B cell (primary cell): ENCODE data around the gene FOLR3. TPM values are rescaled to one million over a fixed set of nuclear protein-coding genes. Genes with fewer than 3 reads are reported as not detected.

ENCODE experiments used
- ATAC-seq: fragments of 200-7000 bp; cut with Tn5 transposase; one replicate; pipeline ENCODE4 v1.10.0; 2021; ENCODE audit warnings: low read depth, mild to moderate bottlenecking, moderate number of reproducible peaks, moderate library complexity
- CTCF ChIA-PET: fragments of 350-600 bp; sonication (Branson Sonifier 250); formaldehyde crosslinking; loops from one replicate; lab custom pipeline; 2021; ENCODE audit warnings: antibody characterized with exemption, inconsistent platforms; lab: Charles Lee
- POLR2A ChIA-PET: fragments of 350-600 bp; sonication (Branson Sonifier 250); formaldehyde crosslinking; loops from one replicate; lab custom pipeline; 2021; ENCODE audit warnings: antibody characterized with exemption; lab: Charles Lee
- DNase-seq: peaks from one replicate; pipeline ENCODE4 v3.0.0; 2013
- H2AFZ ChIP-seq: 2 replicates; pipeline ENCODE4 v1.6.1; 2012; ENCODE audit warnings: mild to moderate bottlenecking, low read depth, low read length; ENCODE audit not compliant: insufficient read depth, poor library complexity, severe bottlenecking
- H3K27ac ChIP-seq, 2 donors: 1 replicate in 1 of 2; 2 replicates in 1 of 2; pipeline ENCODE4 v1.5.1; 2012 to 2013; ENCODE audit warnings: low read length in 2 of 2, mild to moderate bottlenecking in 2 of 2, moderate library complexity in 1 of 2
- H3K27me3 ChIP-seq, 4 experiments: fragments of 200-600 bp in 1 of 4; sonication (generic) in 1 of 4; replicated peaks in 1 of 4; 1 replicate in 2 of 4; 2 replicates in 2 of 4; pipeline versions ENCODE4 v1.6.1 to v1.7.0; 2013 to 2016; ENCODE audit warnings: low read length in 3 of 4, mild to moderate bottlenecking in 2 of 4, mixed read lengths in 1 of 4, moderate library complexity in 1 of 4; ENCODE audit not compliant: insufficient read depth in 4 of 4, control insufficient read depth in 3 of 4; ENCODE audit errors: control extremely low read depth in 1 of 4
- H3K36me3 ChIP-seq, 2 experiments: replicated peaks in 1 of 2; 1 replicate in 1 of 2; 2 replicates in 1 of 2; pipeline versions ENCODE4 v1.6.1 to v1.7.1; 2013; ENCODE audit warnings: low read length in 1 of 2; ENCODE audit not compliant: insufficient read depth in 2 of 2, control insufficient read depth in 1 of 2; ENCODE audit errors: control extremely low read depth in 1 of 2, extremely low read depth in 1 of 2
- H3K4me1 ChIP-seq, 2 donors: fragments of 200-600 bp in 1 of 2; sonication (generic) in 1 of 2; 1 replicate in 1 of 2; 2 replicates in 1 of 2; pipeline versions ENCODE4 v1.5.1 to v1.6.1; 2013 to 2017; ENCODE audit warnings: low read length in 2 of 2; ENCODE audit not compliant: control insufficient read depth in 2 of 2, insufficient read depth in 2 of 2
- H3K4me2 ChIP-seq: replicated peaks from 2 replicates; pipeline ENCODE3; 2012; ENCODE audit warnings: mild to moderate bottlenecking, low read depth, low read length; ENCODE audit not compliant: poor library complexity, severe bottlenecking
- H3K4me3 ChIP-seq, 5 experiments: fragments of 200-600 bp in 1 of 5; sonication (generic) in 1 of 5; 1 replicate in 3 of 5; 2 replicates in 2 of 5; pipeline versions ENCODE4 v1.5.1 to v1.7.0; 2011 to 2016; ENCODE audit warnings: low read length in 4 of 5, mild to moderate bottlenecking in 4 of 5, low read depth in 2 of 5, control low read depth in 1 of 5, moderate library complexity in 1 of 5; ENCODE audit not compliant: insufficient read depth in 1 of 5; ENCODE audit errors: control extremely low read depth in 1 of 5, extremely low read depth in 1 of 5
- H3K79me2 ChIP-seq: fragments of 200-600 bp; sonication (generic); one replicate; pipeline ENCODE4 v1.6.0; 2016; ENCODE audit warnings: low read length; ENCODE audit not compliant: control insufficient read depth, insufficient read depth
- H3K9ac ChIP-seq: fragments of 200-600 bp; sonication (generic); 2 replicates; pipeline ENCODE4 v1.6.1; 2017; ENCODE audit warnings: mild to moderate bottlenecking, low read length, moderate library complexity
- H3K9me3 ChIP-seq, 3 donors: one replicate each; pipeline versions ENCODE4 v1.6.1 to v1.7.1; 2013; ENCODE audit warnings: low read length in 2 of 3; ENCODE audit not compliant: control insufficient read depth in 2 of 3, insufficient read depth in 1 of 3; ENCODE audit errors: control extremely low read depth in 1 of 3
- H4K20me1 ChIP-seq: 2 replicates; pipeline ENCODE4 v1.6.0; 2012; ENCODE audit warnings: mild to moderate bottlenecking, low read length; ENCODE audit not compliant: insufficient read depth, control insufficient read depth, poor library complexity, severe bottlenecking
- H3K27ac Mint-ChIP-seq: one replicate; pipeline ENCODE4 v1.8.0; 2021; ENCODE audit warnings: mixed read lengths
- H3K27me3 Mint-ChIP-seq: one replicate; pipeline ENCODE4 v1.8.0; 2021; ENCODE audit warnings: mixed read lengths
- H3K4me1 Mint-ChIP-seq: one replicate; pipeline ENCODE4 v1.8.0; 2021; ENCODE audit warnings: mixed read lengths
- H3K4me3 Mint-ChIP-seq: one replicate; pipeline ENCODE4 v1.8.0; 2021; ENCODE audit warnings: mixed read lengths
- H3K9me3 Mint-ChIP-seq: one replicate; pipeline ENCODE4 v1.8.0; 2022; ENCODE audit warnings: mixed read lengths; ENCODE audit not compliant: insufficient read depth
- EZH2 ChIP-seq: IDR thresholded peaks from 2 replicates; pipeline ENCODE4 v1.6.1; 2012; ENCODE audit warnings: borderline replicate concordance, low read depth, mild to moderate bottlenecking, moderate library complexity, low read length; ENCODE audit not compliant: insufficient read depth, poor library complexity, severe bottlenecking
- WGBS: methylation state at CpG from one replicate; pipeline ENCODE4 v1.1.5; 2013; ENCODE audit warnings: missing lambda C conversion rate; ENCODE audit not compliant: insufficient coverage; 5-methylcytosine and 5-hydroxymethylcytosine counted together
- intact Hi-C: fragments of 100-400 bp; cut with micrococcal nuclease; formaldehyde crosslinking; loops from one replicate; pipeline ENCODE4 v1.10.0; 2022
- polyA plus RNA-seq: library from polyadenylated mRNA; depleted of rRNA; stranded (reverse); fragments of >200 nt; gene quantifications from 2 replicates; pipeline ENCODE4 v1.2.3, GENCODE V29; 2012
- total RNA-seq, 2 donors: library from RNA; stranded (reverse); fragments of 120-200 nt in 1 of 2; gene quantifications; 1 replicate in 1 of 2; 2 replicates in 1 of 2; pipeline versions ENCODE4 v1.2.3 to v1.2.4, GENCODE V29; 2013 to 2022
- TF ChIP-seq, protein P1 (sequence below): fragments of 200-600 bp; IDR thresholded peaks from one replicate; pipeline ENCODE4 v1.8.0; 2022; ENCODE audit warnings: antibody characterized with exemption, mild to moderate bottlenecking

FOLR3 gene
- total and polyA plus RNA-seq, 2 donors (not counting 1 experiment from before 2014, with no cell fraction given) = 0.10 TPM; not detected in 1

DNA sequence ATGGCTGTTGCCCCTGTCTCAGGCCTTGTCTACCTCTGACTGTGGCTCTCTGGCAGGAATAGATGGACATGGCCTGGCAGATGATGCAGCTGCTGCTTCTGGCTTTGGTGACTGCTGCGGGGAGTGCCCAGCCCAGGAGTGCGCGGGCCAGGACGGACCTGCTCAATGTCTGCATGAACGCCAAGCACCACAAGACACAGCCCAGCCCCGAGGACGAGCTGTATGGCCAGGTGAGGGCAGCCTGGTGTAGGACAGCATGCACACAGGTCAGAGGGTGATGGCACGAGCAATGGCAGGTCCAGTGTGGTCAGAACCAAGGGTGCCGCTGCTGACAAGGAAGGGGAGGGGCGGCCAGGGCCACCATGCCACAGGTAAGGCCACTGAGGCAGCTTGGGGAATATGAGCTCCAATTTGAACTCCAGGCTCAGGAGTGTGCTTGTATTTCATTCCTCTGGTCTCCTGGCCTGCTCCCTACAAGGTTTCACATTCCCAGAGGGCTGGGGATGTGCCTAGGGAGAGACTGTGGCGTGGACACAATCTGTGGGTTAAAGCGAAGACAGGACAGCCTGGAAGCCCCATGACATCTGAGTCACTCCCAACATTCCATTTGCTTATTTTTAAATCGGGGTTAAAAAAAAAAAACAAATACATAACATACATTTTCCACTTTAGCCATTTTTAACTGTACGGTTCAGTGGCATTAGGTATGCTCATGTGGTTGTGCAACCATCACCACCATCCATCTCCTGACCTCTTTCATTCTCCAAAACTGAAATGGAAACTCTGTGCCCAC, 562 bp downstream of the FOLR3 start:
- Mint-ChIP-seq H3K9me3 (no peaks in the 10 kb centered on the region), H3K4me3 (no peak overlapping the region), H3K4me1 (no peaks in the 10 kb centered on the region), H3K27me3 (peaks cover 18% of the 10 kb centered on the region), H3K27ac (no peak overlapping the region)
- TF ChIP-seq, protein P1, sequence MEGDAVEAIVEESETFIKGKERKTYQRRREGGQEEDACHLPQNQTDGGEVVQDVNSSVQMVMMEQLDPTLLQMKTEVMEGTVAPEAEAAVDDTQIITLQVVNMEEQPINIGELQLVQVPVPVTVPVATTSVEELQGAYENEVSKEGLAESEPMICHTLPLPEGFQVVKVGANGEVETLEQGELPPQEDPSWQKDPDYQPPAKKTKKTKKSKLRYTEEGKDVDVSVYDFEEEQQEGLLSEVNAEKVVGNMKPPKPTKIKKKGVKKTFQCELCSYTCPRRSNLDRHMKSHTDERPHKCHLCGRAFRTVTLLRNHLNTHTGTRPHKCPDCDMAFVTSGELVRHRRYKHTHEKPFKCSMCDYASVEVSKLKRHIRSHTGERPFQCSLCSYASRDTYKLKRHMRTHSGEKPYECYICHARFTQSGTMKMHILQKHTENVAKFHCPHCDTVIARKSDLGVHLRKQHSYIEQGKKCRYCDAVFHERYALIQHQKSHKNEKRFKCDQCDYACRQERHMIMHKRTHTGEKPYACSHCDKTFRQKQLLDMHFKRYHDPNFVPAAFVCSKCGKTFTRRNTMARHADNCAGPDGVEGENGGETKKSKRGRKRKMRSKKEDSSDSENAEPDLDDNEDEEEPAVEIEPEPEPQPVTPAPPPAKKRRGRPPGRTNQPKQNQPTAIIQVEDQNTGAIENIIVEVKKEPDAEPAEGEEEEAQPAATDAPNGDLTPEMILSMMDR = no peak
- TF ChIP-seq EZH2 = no peak
- H3K4me2 ChIP-seq = no peak overlapping the region
- H2AFZ ChIP-seq = no peak overlapping the region
- ATAC-seq (no peak), DNase-seq (no peak)
- no peaks in the 10 kb centered on the region for H4K20me1 ChIP-seq
- H3K27ac ChIP-seq = no peak overlapping the region
- H3K27me3 ChIP-seq = peaks cover 0 to 5% (median 4%) of the 10 kb centered on the region in 4 experiments
- no peaks in the 10 kb centered on the region for H3K9me3 ChIP-seq
- no peaks in the 10 kb centered on the region for H3K79me2 ChIP-seq
- WGBS = 94% methylated on average over 10 of the region's 14 CpGs
- CTCF ChIA-PET = interaction anchor here (1.1 kb wide), 1 partner anchor 111 kb away, joined by 3 read pairs; no protein-coding TSS in a partner anchor
- no peak overlapping the region for H3K9ac ChIP-seq
- H3K36me3 ChIP-seq = no peaks in the 10 kb centered on the region
- intact Hi-C loops = no loop called here
- H3K4me3 ChIP-seq = peak overlapping the region in 1 of 5 experiments; percentile 11
- no peaks in the 10 kb centered on the region for H3K4me1 ChIP-seq
- POLR2A ChIA-PET = no interaction called here

DNA sequence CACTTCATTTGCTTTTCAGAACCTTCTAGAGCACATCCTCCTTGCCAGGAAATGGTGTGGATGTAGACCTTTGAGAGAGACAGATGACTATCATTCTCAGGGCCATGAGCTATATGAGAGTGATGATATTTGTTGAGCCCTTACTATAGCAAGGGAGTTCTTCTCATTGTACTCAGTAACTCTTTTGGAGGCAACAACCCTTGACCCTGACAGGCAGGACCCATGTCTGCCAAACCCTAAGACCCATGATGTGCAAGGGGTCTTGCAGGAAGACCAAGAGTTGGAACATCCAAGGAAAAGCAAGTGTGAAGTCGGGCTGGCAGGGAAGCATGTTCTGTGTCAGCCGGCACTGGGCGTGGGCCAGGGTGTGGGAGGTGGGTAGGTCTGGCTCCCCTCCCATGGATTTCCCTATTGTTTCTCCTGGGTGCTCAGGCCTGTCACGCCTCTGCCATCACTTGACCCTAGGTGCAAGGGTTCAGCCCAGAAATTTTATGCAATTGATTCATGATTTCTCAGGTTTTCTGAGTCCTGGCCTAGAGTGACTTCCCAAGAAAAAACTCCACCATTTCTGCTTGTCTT, 1.2 kb downstream of the FOLR3 start:
- POLR2A ChIA-PET = no interaction called here
- no peak overlapping the region for H3K4me2 ChIP-seq
- no peak for ATAC-seq

More for the DNA sequence above, 1.2 kb downstream of the FOLR3 start:
- no peak overlapping the region for H3K27ac ChIP-seq
- no peaks in the 10 kb centered on the region for H3K36me3 ChIP-seq
- no peaks in the 10 kb centered on the region for H3K4me1 ChIP-seq
- H3K4me3 ChIP-seq = no peak overlapping the region
- no peak for DNase-seq
- H2AFZ ChIP-seq = no peak overlapping the region
- H3K9ac ChIP-seq = no peak overlapping the region
- CTCF ChIA-PET = interaction anchor here (1.1 kb wide), 1 partner anchor 112 kb away, joined by 3 read pairs; no protein-coding TSS in a partner anchor
- no peaks in the 10 kb centered on the region for H3K9me3 ChIP-seq
- Mint-ChIP-seq H3K4me3 (no peak overlapping the region), H3K9me3 (no peaks in the 10 kb centered on the region), H3K27ac (no peak overlapping the region), H3K27me3 (peaks cover 22% of the 10 kb centered on the region), H3K4me1 (no peaks in the 10 kb centered on the region)
- no peaks in the 10 kb centered on the region for H4K20me1 ChIP-seq
- H3K27me3 ChIP-seq = peaks cover 0 to 5% (median 4%) of the 10 kb centered on the region in 4 experiments
- TF ChIP-seq, protein P1 = no peak
- no peak for TF ChIP-seq EZH2
- intact Hi-C loops = no loop called here
- WGBS = 93% methylated on average over 4 of the region's 4 CpGs
- no peaks in the 10 kb centered on the region for H3K79me2 ChIP-seq
